ENCODE results near the gene PTPRD.
"Not testable (repeated sequence)": the region's sequence is repeated elsewhere in the genome, so short reads cannot be mapped to it uniquely, and the experiment has no call there.

Gene PTPRD

GRCh38 chr9:9426454-9426853, 1186.3 kb downstream of the PTPRD start:
- not testable (repeated sequence) for DNase-seq

- DNase-seq: no peak
Measured at GRCh38 chr9:9412241-9412640, 1200.6 kb downstream of the PTPRD start.

- no peak for DNase-seq
Measured at GRCh38 chr9:9410736-9411135, 1202.1 kb downstream of the PTPRD start.

- DNase-seq: no peak
Measured at GRCh38 chr9:9399982-9400381, 1212.8 kb downstream of the PTPRD start.

GRCh38 chr9:9396518-9396917, 1216.3 kb downstream of the PTPRD start:
- DNase-seq: no peak

- DNase-seq: no peak
Measured at GRCh38 chr9:9395539-9395938, 1217.3 kb downstream of the PTPRD start.

- DNase-seq: no peak
Measured at GRCh38 chr9:9392755-9393154, 1220.0 kb downstream of the PTPRD start.

GRCh38 chr9:9389904-9390303, 1222.9 kb downstream of the PTPRD start:
- DNase-seq: no peak

GRCh38 chr9:9387511-9388115, 1225.2 kb downstream of the PTPRD start:
- DNase-seq: no peak

GRCh38 chr9:9362332-9362731, 1250.5 kb downstream of the PTPRD start:
- no peak for DNase-seq

GRCh38 chr9:9352877-9353481, 1259.8 kb downstream of the PTPRD start:
- DNase-seq: no peak

GRCh38 chr9:9341203-9341602, 1271.6 kb downstream of the PTPRD start:
- DNase-seq: no peak

- no peak for DNase-seq
Measured at GRCh38 chr9:9337129-9337528, 1275.7 kb downstream of the PTPRD start.

GRCh38 chr9:9326749-9327148, 1286.1 kb downstream of the PTPRD start:
- no peak for DNase-seq

- no peak for DNase-seq
Measured at GRCh38 chr9:9319007-9319406, 1293.8 kb downstream of the PTPRD start.

GRCh38 chr9:9310743-9311142, 1302.1 kb downstream of the PTPRD start:
- not testable (repeated sequence) for DNase-seq

GRCh38 chr9:9305600-9305999, 1307.2 kb downstream of the PTPRD start:
- no peak for DNase-seq

GRCh38 chr9:9299134-9299533, 1313.7 kb downstream of the PTPRD start:
- DNase-seq: no peak

- no peak for DNase-seq
Measured at GRCh38 chr9:9286001-9286400, 1326.8 kb downstream of the PTPRD start.

GRCh38 chr9:9284201-9284600, 1328.6 kb downstream of the PTPRD start:
- DNase-seq: no peak

GRCh38 chr9:9283159-9283986, 1329.4 kb downstream of the PTPRD start:
- DNase-seq: no peak

- no peak for DNase-seq
Measured at GRCh38 chr9:9275601-9276000, 1337.2 kb downstream of the PTPRD start.

- no peak for DNase-seq
Measured at GRCh38 chr9:9257999-9258498, 1354.8 kb downstream of the PTPRD start.

- no peak for DNase-seq
Measured at GRCh38 chr9:9246726-9247125, 1366.1 kb downstream of the PTPRD start.
